HepG2 (cell line): ENCODE measurements around the gene APLP1. TPM values are rescaled to one million over a fixed set of nuclear protein-coding genes. Genes with fewer than 3 reads are reported as not detected.

ENCODE experiments used
- AKNA ChIP-seq: sonication (generic); formaldehyde crosslinking; IDR thresholded peaks from 2 replicates; pipeline ENCODE4 v1.4.0; 2020; ENCODE audit warnings: missing genetic modification reagents, borderline replicate concordance
- CHD4 ChIP-seq: fragments of 200-600 bp; sonication (generic); IDR thresholded peaks from 2 replicates; pipeline ENCODE4 v1.7.0; 2017; ENCODE audit warnings: mild to moderate bottlenecking, low read length, borderline replicate concordance
- E2F1 ChIP-seq: sonication (generic); formaldehyde crosslinking; IDR thresholded peaks from 2 replicates; pipeline ENCODE4 v1.5.0; 2020; ENCODE audit warnings: missing genetic modification reagents
- HOXA9 ChIP-seq: sonication (generic); formaldehyde crosslinking; IDR thresholded peaks from 2 replicates; pipeline ENCODE4 v1.8.1; 2022; ENCODE audit warnings: missing genetic modification reagents, mild to moderate bottlenecking, moderate library complexity, borderline replicate concordance
- MLX ChIP-seq: IDR thresholded peaks from 2 replicates; pipeline ENCODE4 v1.6.1; 2016
- NONO ChIP-seq, 2 experiments: fragments of 450-650 bp in 1 of 2; sonication (generic) in 1 of 2; formaldehyde crosslinking in 1 of 2; IDR thresholded peaks in 1 of 2; conservative IDR thresholded peaks in 1 of 2; 2 replicates each; pipeline versions ENCODE4 v1.6.1 to v1.8.0; 2017 to 2022; ENCODE audit warnings: mild to moderate bottlenecking in 1 of 2, missing genetic modification reagents in 1 of 2, moderate library complexity in 1 of 2
- NR1H2 ChIP-seq: sonication (generic); formaldehyde crosslinking; IDR thresholded peaks from 2 replicates; pipeline ENCODE4 v1.8.1; 2022; ENCODE audit warnings: low read depth, missing genetic modification reagents, borderline replicate concordance
- RFXANK ChIP-seq: IDR thresholded peaks from 2 replicates; pipeline ENCODE4 v1.6.1; 2016
- SOX6 ChIP-seq, 2 experiments: fragments of 450-650 bp in 1 of 2; sonication (generic) in 1 of 2; formaldehyde crosslinking in 1 of 2; IDR thresholded peaks; 2 replicates each; pipeline versions ENCODE4 v1.4.0 to v1.6.1; 2017 to 2020; ENCODE audit warnings: antibody characterized with exemption in 1 of 2, mild to moderate bottlenecking in 1 of 2, missing genetic modification reagents in 1 of 2
- ZBTB46 ChIP-seq: sonication (generic); formaldehyde crosslinking; IDR thresholded peaks from 2 replicates; pipeline ENCODE4 v1.4.0; 2020; ENCODE audit warnings: mild to moderate bottlenecking, missing genetic modification reagents, borderline replicate concordance
- ZC3H4 ChIP-seq: sonication (generic); formaldehyde crosslinking; IDR thresholded peaks from 2 replicates; pipeline ENCODE4 v1.4.0; 2020; ENCODE audit warnings: missing genetic modification reagents, borderline replicate concordance
- ZSCAN21 ChIP-seq: sonication (generic); formaldehyde crosslinking; IDR thresholded peaks from 2 replicates; pipeline ENCODE4 v1.8.0; 2022; ENCODE audit warnings: mild to moderate bottlenecking, missing genetic modification reagents, moderate library complexity, borderline replicate concordance
- polyA plus RNA-seq, 8 experiments: library from polyadenylated mRNA; depleted of rRNA in 3 of 8; stranded (reverse) in 7 of 8; unstranded in 1 of 8; fragments of >200 nt; fragmentation: Illumina TruSeq in 4 of 8; extraction: Trizol in 4 of 8; gene quantifications; 2 replicates each; pipeline versions ENCODE4 v1.2.1 to v1.2.3, GENCODE V29; 2011 to 2016; ENCODE audit warnings: low read depth in 4 of 8, missing spikeins in 1 of 8, mixed read lengths in 1 of 8; ENCODE audit not compliant: insufficient read depth in 1 of 8
- total RNA-seq, 5 experiments: library from RNA; depleted of rRNA; stranded (reverse); fragments of >200 nt; fragmentation: Illumina TruSeq; extraction: Trizol; gene quantifications; 2 replicates each; pipeline ENCODE4 v1.2.3, GENCODE V29; 2016; ENCODE audit warnings: low read depth in 1 of 5
- TF ChIP-seq, protein P1 (sequence below): sonication (generic); formaldehyde crosslinking; IDR thresholded peaks from 2 replicates; pipeline ENCODE4 v1.5.1; 2020; ENCODE audit warnings: mild to moderate bottlenecking, missing genetic modification reagents, moderate library complexity

The APLP1 gene
- total and polyA plus RNA-seq, 2 of the 13 experiments (the other 11 are each of a cell fraction or from before 2014, with no cell fraction given), result 2.0 to 2.9 TPM

DNA sequence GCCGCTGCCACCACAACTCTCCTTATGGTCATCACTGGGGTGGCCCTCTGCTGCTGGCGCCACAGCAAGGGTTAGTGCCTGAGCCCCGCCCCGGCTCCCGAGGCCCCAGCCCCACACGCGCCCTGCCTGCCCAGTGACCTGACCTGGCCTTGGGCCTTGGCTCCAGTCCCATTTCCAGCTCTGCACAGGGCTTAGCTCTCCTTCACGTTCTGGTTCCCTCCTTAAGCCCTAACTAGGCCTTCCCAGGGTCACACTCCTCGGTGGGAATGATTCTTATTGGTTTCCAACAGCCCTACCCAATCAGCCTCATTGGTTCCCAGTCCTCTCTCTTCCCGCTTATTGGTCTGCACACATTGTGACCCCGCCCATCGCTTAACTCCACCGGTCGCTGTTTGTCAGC is 5.8 kb upstream of the APLP1 start (continued):
- TF ChIP-seq ZSCAN21 (CRISPR knock-in tag) (no peak), SOX6 (IDR thresholded peaks at IDR 0.05) (no peak), SOX6 (CRISPR knock-in tag; IDR thresholded peaks at IDR 0.05) (peak; percentile 31; the same call in 1 of the 2 replicates), MLX (peak; percentile 69; the same call in 1 of the 2 replicates), NONO (IDR thresholded peaks at IDR 0.05) (no peak), NONO (CRISPR knock-in tag; conservative IDR thresholded peaks at IDR 0.05) (no peak), CHD4 (no peak), HOXA9 (CRISPR knock-in tag) (no peak), NR1H2 (CRISPR knock-in tag) (no peak), ZBTB46 (CRISPR knock-in tag) (no peak), E2F1 (CRISPR knock-in tag) (no peak), ZC3H4 (CRISPR knock-in tag) (no peak), RFXANK (CRISPR knock-in tag) (no peak), AKNA (CRISPR knock-in tag) (no peak)
- TF ChIP-seq, protein P1, sequence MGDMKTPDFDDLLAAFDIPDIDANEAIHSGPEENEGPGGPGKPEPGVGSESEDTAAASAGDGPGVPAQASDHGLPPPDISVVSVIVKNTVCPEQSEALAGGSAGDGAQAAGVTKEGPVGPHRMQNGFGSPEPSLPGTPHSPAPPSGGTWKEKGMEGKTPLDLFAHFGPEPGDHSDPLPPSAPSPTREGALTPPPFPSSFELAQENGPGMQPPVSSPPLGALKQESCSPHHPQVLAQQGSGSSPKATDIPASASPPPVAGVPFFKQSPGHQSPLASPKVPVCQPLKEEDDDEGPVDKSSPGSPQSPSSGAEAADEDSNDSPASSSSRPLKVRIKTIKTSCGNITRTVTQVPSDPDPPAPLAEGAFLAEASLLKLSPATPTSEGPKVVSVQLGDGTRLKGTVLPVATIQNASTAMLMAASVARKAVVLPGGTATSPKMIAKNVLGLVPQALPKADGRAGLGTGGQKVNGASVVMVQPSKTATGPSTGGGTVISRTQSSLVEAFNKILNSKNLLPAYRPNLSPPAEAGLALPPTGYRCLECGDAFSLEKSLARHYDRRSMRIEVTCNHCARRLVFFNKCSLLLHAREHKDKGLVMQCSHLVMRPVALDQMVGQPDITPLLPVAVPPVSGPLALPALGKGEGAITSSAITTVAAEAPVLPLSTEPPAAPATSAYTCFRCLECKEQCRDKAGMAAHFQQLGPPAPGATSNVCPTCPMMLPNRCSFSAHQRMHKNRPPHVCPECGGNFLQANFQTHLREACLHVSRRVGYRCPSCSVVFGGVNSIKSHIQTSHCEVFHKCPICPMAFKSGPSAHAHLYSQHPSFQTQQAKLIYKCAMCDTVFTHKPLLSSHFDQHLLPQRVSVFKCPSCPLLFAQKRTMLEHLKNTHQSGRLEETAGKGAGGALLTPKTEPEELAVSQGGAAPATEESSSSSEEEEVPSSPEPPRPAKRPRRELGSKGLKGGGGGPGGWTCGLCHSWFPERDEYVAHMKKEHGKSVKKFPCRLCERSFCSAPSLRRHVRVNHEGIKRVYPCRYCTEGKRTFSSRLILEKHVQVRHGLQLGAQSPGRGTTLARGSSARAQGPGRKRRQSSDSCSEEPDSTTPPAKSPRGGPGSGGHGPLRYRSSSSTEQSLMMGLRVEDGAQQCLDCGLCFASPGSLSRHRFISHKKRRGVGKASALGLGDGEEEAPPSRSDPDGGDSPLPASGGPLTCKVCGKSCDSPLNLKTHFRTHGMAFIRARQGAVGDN, result peak; percentile 44
